Hindlimb muscle (tissue), 1 donor: ENCODE measurements around the gene BAD. TPM values are rescaled to one million over a fixed set of nuclear protein-coding genes. Genes with fewer than 3 reads are reported as not detected.
A peak's percentile ranks its signal among the peaks of the same experiment; 100 is the strongest.
"Not testable (repeated sequence)": the region's sequence is repeated elsewhere in the genome, so short reads cannot be mapped to it uniquely, and the experiment has no call there.

Experiments used
- DNase-seq: peaks from one replicate; pipeline ENCODE4 v3.0.0-alpha.2; 2013
- polyA plus RNA-seq: library from polyadenylated mRNA; unstranded; fragments of 120-200 nt; gene quantifications from one replicate; pipeline ENCODE4 v1.2.1, GENCODE V29; 2013; ENCODE audit not compliant: insufficient read length

Gene BAD
- polyA plus RNA-seq, 1 donor, result 31.0 TPM

- DNase-seq, result no peak
Measured at GRCh38 chr11:64314805-64315561, 30.5 kb upstream of the BAD start.

GRCh38 chr11:64314146-64314804, 29.8 kb upstream of the BAD start:
- no peak for DNase-seq

- no peak for DNase-seq
Measured at GRCh38 chr11:64313491-64314145, 29.2 kb upstream of the BAD start.

GRCh38 chr11:64312947-64313346, 28.5 kb upstream of the BAD start:
- DNase-seq, result no peak

- not testable (repeated sequence) for DNase-seq
Measured at GRCh38 chr11:64307795-64308194, 23.3 kb upstream of the BAD start.

- DNase-seq, result no peak
Measured at GRCh38 chr11:64306876-64307622, 22.6 kb upstream of the BAD start.

- DNase-seq, result no peak
Measured at GRCh38 chr11:64306563-64306875, 22.1 kb upstream of the BAD start.

- DNase-seq, result no peak
Measured at GRCh38 chr11:64305691-64306562, 21.5 kb upstream of the BAD start.

- peak; percentile 99 for DNase-seq
Measured at GRCh38 chr11:64305075-64305690, 20.7 kb upstream of the BAD start, which contains the start of gene ESRRA. Gene ESRRA, plus strand, starts transcription at chr11:64305524. Its CDS starts 1,656 bp downstream, at chr11:64307180.

GRCh38 chr11:64304316-64305072, 20.0 kb upstream of the BAD start:
- peak; percentile 83 for DNase-seq

GRCh38 chr11:64304032-64304315, 19.5 kb upstream of the BAD start:
- DNase-seq, result no peak

GRCh38 chr11:64303109-64304031, 18.9 kb upstream of the BAD start:
- DNase-seq, result no peak

GRCh38 chr11:64299847-64300648, 15.6 kb upstream of the BAD start, which contains the start of gene CATSPERZ:
Gene CATSPERZ, plus strand, starts transcription at chr11:64300358. Its CDS starts 53 bp downstream, at chr11:64300411.
- DNase-seq, result no peak

GRCh38 chr11:64298966-64299846, 14.7 kb upstream of the BAD start:
- peak; percentile 64 for DNase-seq

- DNase-seq, result no peak
Measured at GRCh38 chr11:64297699-64298358, 13.4 kb upstream of the BAD start.

GRCh38 chr11:64296830-64297698, 12.6 kb upstream of the BAD start:
- no peak for DNase-seq
